ENCODE measurements around the gene TMEM184B. TPM values are rescaled to one million over a fixed set of nuclear protein-coding genes. Genes with fewer than 3 reads are reported as not detected.

Gene TMEM184B
- total RNA-seq, 4 donors from 2014 or later = 61.1 to 138 (median 72.0) TPM

DNA sequence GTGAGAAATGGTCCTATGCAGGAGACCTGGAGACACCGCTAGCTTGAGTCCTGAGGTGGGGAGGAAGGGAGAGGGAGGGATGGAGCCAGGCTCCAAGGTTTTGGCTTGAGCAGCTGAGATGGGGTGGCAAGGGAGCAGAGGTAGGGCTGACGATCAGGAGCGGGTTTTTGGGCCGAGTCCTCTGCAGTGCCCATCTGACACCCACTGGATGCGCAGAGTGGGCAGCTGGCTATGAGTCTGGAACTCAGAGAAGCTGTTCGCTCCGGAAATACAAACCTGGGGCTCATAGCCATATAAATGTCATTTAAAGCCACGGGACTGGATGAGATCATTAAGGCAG is 71.5 kb downstream of the TMEM184B start:
- H3K4me3 ChIP-seq = peak overlapping the region; percentile 31 to 98 (median 77)
- no peak for DNase-seq (ENCODE audit: low spot score in 2 of 2)
- 22 to 23% methylated on average over 8 of the region's 8 CpGs for WGBS, 2 donors
- TF ChIP-seq EP300 (IDR thresholded peaks at IDR 0.05) (no peak), POLR2A (IDR thresholded peaks at IDR 0.05) (no peak)
- TF ChIP-seq, protein P1, sequence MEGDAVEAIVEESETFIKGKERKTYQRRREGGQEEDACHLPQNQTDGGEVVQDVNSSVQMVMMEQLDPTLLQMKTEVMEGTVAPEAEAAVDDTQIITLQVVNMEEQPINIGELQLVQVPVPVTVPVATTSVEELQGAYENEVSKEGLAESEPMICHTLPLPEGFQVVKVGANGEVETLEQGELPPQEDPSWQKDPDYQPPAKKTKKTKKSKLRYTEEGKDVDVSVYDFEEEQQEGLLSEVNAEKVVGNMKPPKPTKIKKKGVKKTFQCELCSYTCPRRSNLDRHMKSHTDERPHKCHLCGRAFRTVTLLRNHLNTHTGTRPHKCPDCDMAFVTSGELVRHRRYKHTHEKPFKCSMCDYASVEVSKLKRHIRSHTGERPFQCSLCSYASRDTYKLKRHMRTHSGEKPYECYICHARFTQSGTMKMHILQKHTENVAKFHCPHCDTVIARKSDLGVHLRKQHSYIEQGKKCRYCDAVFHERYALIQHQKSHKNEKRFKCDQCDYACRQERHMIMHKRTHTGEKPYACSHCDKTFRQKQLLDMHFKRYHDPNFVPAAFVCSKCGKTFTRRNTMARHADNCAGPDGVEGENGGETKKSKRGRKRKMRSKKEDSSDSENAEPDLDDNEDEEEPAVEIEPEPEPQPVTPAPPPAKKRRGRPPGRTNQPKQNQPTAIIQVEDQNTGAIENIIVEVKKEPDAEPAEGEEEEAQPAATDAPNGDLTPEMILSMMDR (IDR thresholded peaks at IDR 0.05) = no peak
- no peaks in the 10 kb centered on the region for H3K9me3 ChIP-seq
- H3K36me3 ChIP-seq = no peaks in the 10 kb centered on the region
- H3K27me3 ChIP-seq = no peaks in the 10 kb centered on the region
- peak overlapping the region; percentile 97 to 100 (median 100) for H3K27ac ChIP-seq
- peaks cover 0 to 38% (median 30%) of the 10 kb centered on the region in 4 donors for H3K4me1 ChIP-seq

DNA sequence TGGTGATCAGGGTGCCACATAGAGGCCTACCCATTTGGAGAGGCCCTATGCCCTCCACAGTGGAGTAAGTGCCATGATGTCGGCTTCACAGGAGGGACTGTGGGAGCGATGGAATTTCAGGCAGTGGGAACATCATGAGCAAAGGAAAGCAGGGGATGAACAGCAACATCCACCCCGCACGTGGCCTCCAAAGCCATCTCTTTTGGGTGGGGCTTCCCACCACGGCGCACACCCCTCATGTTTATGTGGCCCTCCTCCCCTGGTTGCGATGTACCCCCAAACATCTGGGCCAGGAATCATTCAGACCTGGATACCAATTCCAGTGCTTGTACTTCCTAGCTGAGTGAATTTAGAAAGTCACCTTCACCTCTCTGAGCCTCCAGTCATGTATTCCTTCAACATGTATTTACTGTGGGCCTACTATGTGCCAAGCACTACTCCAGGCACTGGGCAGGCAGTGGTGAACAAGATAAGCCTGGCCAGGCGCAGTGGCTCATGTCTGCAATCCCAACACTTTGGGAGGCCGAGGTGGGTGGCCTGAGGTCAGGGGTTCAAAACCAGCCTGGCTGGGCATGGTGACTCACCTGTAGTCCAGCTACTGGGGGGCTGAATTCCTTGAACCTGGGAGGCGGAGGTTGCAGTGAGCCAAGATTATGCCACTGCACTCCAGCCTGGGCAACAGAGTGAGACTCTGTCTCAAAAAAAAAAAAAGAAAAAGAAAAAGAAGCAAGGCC is 72.8 kb downstream of the TMEM184B start:
- WGBS, 2 donors = 79 to 81% methylated on average over 10 of the region's 10 CpGs
- H3K36me3 ChIP-seq = no peaks in the 10 kb centered on the region
- DNase-seq (ENCODE audit: low spot score in 2 of 2) = no peak
- peaks cover 0 to 25% (median 21%) of the 10 kb centered on the region in 4 donors for H3K4me1 ChIP-seq
- no peaks in the 10 kb centered on the region for H3K27me3 ChIP-seq
- no peak overlapping the region for H3K4me3 ChIP-seq
- H3K9me3 ChIP-seq = no peaks in the 10 kb centered on the region
- peak overlapping the region in 1 of 4 donors; percentile 97 for H3K27ac ChIP-seq
- no peak for TF ChIP-seq EP300 (IDR thresholded peaks at IDR 0.05)
- TF ChIP-seq POLR2A (IDR thresholded peaks at IDR 0.05) = no peak
- TF ChIP-seq, protein P1 (IDR thresholded peaks at IDR 0.05) = no peak

DNA sequence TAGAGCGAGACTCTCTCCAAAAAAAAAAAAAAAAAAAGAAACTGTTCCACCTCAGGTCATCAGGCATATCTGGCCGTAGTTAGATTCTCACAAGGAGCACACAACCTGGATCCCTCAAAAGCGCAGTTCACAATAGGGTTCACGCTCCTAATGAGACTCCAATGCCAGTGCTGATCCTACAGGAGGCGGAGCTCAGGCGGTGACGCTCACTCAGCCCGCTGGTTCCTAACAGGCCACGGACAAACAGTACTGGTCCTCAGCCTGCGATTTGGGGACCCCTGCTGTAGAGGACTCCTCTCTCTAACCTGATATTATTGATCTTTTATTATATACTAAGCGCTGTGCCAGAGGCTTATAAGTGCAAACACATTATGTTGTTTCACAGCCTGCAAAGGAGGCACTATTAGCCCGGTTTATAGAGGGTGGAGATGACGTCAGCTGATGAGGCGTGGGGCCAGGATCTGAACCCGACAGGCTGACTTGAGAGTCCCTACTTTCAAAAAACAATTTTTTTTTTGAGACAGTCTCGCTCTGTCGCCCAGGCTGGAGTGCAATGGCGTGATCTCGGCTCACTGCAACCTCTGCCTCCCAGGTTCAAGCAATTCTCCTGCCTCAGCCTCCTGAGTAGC is 75.9 kb downstream of the TMEM184B start:
- H3K27me3 ChIP-seq = no peaks in the 10 kb centered on the region
- no peak overlapping the region for H3K4me3 ChIP-seq
- H3K9me3 ChIP-seq = no peaks in the 10 kb centered on the region
- H3K27ac ChIP-seq = peak overlapping the region in 2 of 4 donors; percentile 4 to 40
- no peaks in the 10 kb centered on the region for H3K36me3 ChIP-seq
- peaks cover 0 to 20% (median 8%) of the 10 kb centered on the region in 4 donors for H3K4me1 ChIP-seq
- TF ChIP-seq, protein P1 (IDR thresholded peaks at IDR 0.05) = no peak
- no peak for TF ChIP-seq EP300 (IDR thresholded peaks at IDR 0.05)
- TF ChIP-seq POLR2A (IDR thresholded peaks at IDR 0.05) = no peak
- no peak for DNase-seq (ENCODE audit: low spot score in 2 of 2)
- 47 to 52% methylated on average over 19 of the region's 19 CpGs for WGBS, 2 donors

- H3K27ac ChIP-seq = no peak overlapping the region
- TF ChIP-seq POLR2A (IDR thresholded peaks at IDR 0.05) (no peak), EP300 (IDR thresholded peaks at IDR 0.05) (peak; percentile 28 to 68)
- no peak for DNase-seq (ENCODE audit: low spot score in 2 of 2)
- no peaks in the 10 kb centered on the region for H3K36me3 ChIP-seq
- H3K4me3 ChIP-seq = no peak overlapping the region
- H3K4me1 ChIP-seq = peaks cover 0 to 14% (median 6%) of the 10 kb centered on the region in 4 donors
- 62 to 67% methylated on average over 6 of the region's 6 CpGs for WGBS, 2 donors
- no peaks in the 10 kb centered on the region for H3K27me3 ChIP-seq
- no peaks in the 10 kb centered on the region for H3K9me3 ChIP-seq
These were observed 79.2 kb downstream of the TMEM184B start for GRCh38 chr22:38193580-38193979.

DNA sequence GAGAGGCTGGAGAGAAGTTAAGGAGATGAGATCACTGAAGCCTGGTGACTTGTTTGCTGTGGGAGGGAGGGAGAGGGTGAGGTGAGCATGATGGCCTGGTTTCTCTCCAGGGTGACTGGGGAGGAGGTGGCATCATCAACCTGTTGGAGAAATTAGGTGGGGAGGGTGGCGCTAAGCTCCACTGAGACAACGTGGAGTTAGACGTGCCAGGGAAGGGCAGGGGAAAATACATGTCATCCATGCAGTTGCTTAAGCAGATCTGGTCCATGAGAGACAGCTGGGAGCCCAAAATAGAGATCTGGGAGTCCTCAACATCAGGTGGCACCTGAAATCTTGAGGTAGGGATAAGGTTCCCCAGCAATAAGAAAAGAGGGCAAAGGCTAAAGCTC is 80.3 kb downstream of the TMEM184B start:
- WGBS, 2 donors = 81 to 90% methylated on average over 3 of the region's 3 CpGs
- Histone ChIP-seq H3K36me3 (no peaks in the 10 kb centered on the region), H3K27ac (no peak overlapping the region), H3K9me3 (no peaks in the 10 kb centered on the region), H3K27me3 (no peaks in the 10 kb centered on the region), H3K4me1 (peaks cover 0 to 16% (median 6%) of the 10 kb centered on the region in 4 donors), H3K4me3 (no peak overlapping the region)
- no peak for DNase-seq (ENCODE audit: low spot score in 2 of 2)
- TF ChIP-seq POLR2A (IDR thresholded peaks at IDR 0.05) (no peak), EP300 (IDR thresholded peaks at IDR 0.05) (no peak)
- TF ChIP-seq, protein P1 (IDR thresholded peaks at IDR 0.05) = no peak
